GM21528 (cell line): ENCODE results near the gene GSE1.

Source experiments
- ATAC-seq: cut with Tn5 transposase; IDR thresholded peaks from one replicate; pipeline ENCODE4 v1.9.1; 2021; ENCODE audit warnings: mild to moderate bottlenecking, moderate library complexity; ENCODE audit not compliant: unreplicated experiment, low FRiP score

GSE1 gene

GRCh38 chr16:85657267-85657650, 44.1 kb downstream of the GSE1 start:
- ATAC-seq = no peak

- ATAC-seq = no peak
Measured at GRCh38 chr16:85657996-85658395, 44.9 kb downstream of the GSE1 start.

DNA sequence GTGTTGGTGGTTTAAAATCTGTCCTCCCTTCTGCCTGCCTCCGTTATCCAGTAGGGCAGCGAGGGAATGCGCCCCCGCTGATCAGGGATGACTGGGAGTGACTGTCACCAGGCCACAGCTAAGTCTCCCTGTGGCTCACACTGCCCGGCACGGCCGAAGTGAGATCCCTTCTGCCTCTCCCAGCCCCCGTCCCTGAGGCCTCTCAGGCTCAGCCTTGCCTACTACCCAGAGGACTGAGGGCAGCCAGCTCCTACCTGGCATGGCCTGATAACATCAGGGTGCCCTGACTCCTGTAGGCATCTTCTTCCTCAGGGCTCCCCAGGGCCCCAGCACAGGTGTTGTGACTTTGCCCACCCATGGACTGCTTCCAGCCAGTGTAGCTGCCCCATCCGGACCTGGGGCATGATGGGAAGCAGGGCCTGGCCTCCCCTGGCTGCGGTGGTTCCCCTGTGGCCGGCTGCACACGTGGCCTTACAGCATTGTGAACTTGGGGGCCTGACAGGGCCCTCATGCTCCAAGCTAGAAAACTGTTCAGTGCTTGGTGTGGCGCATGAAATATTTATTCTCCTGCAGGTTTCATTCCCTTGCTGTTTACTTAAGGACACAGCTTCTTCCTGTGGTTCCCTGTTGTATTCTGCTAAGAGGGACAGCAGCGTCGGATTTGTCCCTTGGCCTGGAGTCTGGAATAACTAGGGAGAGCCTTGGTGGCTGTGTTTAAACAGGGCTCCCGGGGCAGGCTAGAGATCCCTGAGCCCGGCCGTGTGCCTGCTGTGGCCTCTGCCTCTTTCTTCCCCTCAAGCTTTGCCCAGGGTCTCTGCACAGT, 45.6 kb downstream of the GSE1 start:
- no peak for ATAC-seq

DNA sequence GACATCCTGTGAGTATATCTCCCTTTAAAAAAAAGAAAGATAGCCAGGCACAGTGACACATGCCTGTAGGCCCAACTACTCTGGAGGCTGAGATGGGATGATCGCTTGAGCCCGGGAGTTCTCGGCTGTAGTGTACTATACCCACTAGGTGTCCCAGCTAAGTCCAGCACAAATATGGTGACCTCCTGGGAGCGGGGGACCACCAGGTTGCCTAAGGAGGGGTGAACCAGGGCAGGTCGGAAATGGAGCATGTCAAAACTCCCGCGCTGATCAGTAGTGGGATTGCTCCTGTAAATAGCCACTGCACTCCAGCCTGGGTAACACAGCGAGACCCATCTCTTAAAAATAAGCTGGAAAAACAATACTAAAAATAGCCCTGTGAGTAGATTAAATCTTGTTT, 46.2 kb downstream of the GSE1 start:
- no peak for ATAC-seq

- ATAC-seq = no peak
Measured at GRCh38 chr16:85659805-85660511, 46.8 kb downstream of the GSE1 start.

GRCh38 chr16:85660843-85661739, 48.0 kb downstream of the GSE1 start:
- no peak for ATAC-seq

DNA sequence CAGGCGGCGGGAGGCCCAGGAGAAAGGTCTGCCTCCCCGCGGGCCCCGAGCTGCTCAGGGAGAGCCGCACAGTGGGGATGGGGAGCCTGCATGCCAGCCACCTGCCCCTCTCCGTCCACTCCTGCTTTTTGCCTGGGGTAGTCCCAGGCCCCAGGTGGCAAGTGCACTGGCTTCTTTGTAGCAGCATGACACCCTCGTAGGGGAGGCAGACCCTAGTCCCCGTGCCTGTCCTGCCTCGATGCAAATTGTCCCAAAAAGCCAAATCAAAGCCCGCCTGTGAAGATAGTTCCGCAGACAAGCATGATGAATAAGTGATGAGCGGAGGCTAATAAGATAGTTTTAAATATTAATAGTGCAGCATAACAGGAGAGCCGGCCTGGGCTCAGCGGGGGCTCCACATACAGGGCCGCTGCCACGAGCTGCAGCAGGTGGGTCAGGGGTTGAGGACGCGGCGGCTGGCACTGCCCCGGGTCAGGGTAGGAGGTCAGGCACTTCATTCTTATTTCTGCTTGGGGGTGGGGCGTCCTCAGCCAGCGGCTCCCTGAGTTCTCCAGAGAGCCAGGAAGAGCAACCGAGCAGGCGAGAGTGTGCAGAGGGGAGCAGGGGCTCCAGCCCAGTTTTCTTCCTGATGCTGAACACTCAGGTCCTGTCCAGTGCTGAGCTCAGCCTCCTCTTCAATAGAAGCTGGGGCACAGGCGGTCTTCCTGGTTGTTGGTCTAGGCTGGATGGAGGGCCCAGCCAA, 48.8 kb downstream of the GSE1 start:
- ATAC-seq = no peak

- ATAC-seq = no peak
Measured at GRCh38 chr16:85662482-85662812, 49.3 kb downstream of the GSE1 start.

GRCh38 chr16:85662976-85663830, 50.1 kb downstream of the GSE1 start:
- no peak for ATAC-seq

DNA sequence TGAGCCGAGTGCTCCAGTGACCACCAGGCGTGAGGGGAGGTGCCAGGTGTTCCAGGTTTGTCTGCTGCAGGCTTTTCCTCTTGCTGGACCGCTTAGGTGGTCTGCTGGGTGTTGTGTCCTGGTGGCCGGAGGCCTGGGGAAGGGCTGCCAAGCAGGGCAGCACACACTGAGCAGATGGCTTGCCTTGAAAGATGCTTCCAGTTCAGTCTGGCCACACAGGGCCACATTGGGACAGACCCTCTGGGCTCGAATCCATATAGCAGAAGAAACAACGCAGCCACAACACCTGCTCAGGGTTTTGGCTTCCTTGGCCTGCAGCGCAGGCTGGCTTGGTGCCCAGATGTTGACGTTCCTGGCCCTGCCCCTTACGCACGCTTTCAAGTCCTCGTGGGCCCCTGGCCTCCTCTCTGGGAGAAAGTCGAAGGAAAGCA, 50.8 kb downstream of the GSE1 start:
- ATAC-seq = no peak

- ATAC-seq = no peak
Measured at GRCh38 chr16:85664580-85665372, 51.7 kb downstream of the GSE1 start.

- no peak for ATAC-seq
Measured at GRCh38 chr16:85665373-85665740, 52.2 kb downstream of the GSE1 start.

- no peak for ATAC-seq
Measured at GRCh38 chr16:85665929-85666328, 52.8 kb downstream of the GSE1 start.

DNA sequence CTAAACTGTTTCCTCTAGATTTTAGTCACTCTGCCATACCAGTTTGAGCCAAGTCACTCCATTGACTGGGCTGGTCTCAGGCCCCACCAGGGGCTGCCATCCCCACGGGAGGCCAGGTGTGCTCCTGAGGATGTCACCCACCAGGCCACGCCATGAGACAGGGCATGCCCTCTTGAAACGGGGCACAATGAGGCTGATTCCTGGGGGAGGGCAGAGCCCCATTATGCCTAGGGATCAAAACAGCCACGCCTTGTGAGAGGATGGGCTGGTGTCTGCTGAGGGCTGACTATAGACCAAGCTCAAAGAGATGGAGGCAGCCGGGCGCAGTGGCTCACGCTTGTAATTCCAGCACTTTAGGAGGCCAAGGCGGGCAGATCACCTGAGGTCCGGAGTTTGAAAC, 54.1 kb downstream of the GSE1 start:
- ATAC-seq = no peak

- no peak for ATAC-seq
Measured at GRCh38 chr16:85667841-85668413, 54.8 kb downstream of the GSE1 start.

DNA sequence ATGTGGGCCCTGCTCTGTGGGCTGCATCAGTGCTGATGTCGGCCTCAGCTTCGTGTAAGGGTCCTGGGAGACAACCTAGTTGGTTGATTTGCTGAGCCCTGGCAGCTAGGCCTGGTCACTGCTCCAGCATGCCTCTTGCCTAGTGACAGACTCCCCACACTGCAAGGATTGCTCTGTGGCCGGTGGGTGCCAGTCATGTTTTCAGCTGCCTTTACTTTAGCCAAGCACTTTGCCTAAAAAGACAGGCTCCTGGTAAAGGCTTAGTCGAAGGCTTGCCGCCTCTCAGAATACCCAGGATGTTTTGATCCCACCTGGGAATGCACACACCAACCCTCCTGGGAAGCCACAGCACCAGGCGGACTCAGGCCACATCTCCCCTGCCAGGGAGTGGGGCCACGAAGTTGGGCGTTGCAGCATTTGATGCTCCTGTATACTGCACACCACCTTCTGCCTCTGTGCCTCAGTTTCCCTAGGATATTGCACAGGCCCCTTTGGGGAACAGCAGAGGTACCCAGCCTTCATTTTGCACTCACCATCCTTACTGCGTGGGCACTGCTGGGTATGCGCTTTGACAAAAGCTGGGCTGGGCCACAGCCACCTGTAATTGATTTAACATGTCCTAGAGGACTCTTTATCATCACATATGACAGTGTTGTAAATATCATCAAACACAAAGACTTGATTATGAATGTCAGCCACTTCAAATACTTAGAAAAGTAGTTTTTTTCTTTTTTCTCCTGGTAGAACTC, 55.7 kb downstream of the GSE1 start:
- ATAC-seq = no peak

DNA sequence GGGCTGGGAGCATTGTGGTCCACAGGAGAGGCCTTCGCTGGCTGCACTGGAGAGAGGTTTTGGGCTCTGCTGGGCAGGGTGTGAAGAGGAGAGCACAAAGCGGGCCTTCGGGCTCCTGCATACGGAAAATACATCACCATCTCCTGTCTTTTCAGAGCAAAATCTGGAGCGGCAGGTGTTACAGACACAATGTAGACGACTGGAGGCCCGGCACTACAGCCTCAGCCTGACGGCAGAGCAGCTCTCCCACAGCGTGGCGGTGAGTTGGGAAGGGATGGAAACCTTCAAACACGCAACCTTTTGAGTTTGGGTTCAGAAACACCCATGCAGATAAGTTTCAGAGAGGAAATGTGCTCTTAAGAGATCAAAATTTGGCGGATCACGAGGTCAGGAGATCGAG, 57.7 kb downstream of the GSE1 start:
- no peak for ATAC-seq
